NCI-H748 (cell line): ENCODE measurements around the gene PRKCH.
"Not testable (repeated sequence)": the region's sequence is repeated elsewhere in the genome, so short reads cannot be mapped to it uniquely, and the experiment has no call there.

ENCODE experiments used
- DNase-seq: peaks from one replicate; lab custom pipeline; 2025; ENCODE audit not compliant: unreplicated experiment; lab: John Stamatoyannopoulos, UW

The PRKCH gene

DNA sequence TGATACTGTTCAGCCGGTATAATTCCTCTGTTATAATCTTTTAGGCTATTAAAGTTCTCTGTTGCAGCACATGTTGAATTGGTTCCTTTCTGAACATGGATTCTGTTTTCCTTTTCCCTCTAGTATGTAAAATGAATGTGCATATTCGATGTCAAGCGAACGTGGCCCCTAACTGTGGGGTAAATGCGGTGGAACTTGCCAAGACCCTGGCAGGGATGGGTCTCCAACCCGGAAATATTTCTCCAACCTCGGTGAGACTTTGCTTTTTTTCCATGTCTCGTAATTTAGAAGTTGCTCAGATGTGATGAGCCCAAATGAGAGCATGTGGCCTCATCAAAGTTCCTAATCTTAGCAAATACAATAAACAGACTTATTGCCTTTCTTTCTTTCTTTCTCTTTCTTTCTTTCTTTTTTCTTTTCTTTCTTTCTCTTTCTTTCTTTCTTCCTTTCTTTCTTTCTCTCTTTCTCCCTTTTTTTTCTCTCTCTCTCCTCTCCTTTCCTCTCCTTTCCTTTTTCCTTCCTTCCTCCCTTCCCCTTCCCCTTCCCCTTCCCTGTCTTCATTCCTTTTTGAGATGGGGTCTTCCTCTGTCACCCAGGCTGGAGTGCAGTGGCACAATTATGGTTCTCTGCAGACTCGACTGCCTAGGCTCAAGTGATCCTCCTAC, 131.9 kb downstream of the PRKCH start:
- DNase-seq: no peak

DNA sequence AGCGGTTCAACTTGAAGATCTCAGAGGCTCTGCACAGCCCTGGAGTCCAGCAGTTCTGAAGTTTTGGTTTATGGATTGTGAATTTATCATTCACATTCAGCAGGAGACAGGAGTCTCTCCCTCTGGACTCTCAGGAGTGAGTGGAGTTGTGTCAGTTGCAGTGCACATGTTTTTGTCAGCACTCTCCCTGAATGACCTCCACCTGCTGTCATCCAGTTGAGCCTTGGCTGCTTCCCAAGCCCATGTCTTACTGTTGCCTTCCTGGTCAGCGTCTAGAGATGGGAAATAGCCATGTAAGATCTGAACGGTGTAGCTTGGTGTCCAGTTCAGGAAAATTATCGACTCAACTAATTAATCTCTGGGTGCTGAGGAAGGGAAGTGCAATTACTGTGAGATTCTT, 133.2 kb downstream of the PRKCH start:
- no peak for DNase-seq

- no peak for DNase-seq
Measured at GRCh38 chr14:61455351-61455750, 134.0 kb downstream of the PRKCH start.

DNA sequence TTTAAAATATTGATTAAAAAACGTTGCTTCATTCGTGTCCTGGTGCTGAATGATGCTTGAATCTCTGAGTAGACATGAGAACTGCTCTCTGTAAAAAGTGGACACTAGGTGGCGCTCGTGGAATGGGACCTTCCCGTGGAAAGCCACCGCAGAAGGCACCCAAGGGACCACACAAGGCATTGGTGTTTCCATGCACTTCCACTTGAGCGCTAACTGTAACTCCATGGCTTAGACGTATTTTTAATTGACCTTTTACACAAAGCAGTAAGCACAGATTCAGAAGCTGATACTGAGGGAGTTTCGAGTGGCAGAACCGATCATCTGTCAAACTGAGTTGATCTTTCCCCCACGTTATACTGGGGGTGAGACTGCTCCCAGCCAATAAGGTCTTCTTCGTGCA, 135.3 kb downstream of the PRKCH start:
- DNase-seq: peak; percentile 79

DNA sequence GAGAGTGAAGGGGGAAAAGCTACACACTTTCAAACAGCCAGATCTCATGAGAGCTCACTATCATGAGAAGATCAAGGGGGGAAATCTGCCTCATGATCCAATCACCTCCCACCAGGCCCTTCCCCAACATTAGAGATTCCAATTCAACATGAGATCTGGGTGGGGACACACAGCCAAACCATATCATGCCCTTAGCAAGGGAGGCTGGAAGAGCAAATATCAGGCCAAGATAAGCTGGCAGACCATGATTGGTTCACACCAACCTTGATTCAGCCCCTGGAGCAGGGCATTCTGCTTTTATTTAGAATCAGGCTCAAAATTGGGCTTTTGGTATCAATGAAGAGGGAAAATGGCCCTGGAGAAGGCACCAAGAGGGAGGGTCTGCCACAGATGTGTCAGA, 137.4 kb downstream of the PRKCH start:
- no peak for DNase-seq

- no peak for DNase-seq
Measured at GRCh38 chr14:61459229-61459628, 137.8 kb downstream of the PRKCH start.

DNA sequence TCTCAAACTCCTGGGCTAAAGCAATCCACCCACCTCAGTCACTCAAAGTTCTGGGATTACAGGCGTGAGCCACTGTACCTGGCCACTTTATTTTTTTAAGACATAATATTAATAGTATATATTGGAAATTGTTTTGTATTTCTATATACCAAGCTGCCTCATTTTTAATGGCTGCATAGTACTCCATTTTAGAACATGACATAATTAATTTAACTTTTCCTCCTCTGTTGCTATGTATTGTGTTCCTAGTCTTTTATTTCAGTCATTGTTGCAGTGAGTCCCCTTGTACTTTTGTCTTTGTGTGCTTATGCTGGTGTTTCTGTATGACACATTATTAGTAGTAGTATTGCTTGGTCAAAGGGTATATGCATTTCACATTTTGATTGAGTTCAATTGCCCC, 138.7 kb downstream of the PRKCH start:
- DNase-seq: no peak

DNA sequence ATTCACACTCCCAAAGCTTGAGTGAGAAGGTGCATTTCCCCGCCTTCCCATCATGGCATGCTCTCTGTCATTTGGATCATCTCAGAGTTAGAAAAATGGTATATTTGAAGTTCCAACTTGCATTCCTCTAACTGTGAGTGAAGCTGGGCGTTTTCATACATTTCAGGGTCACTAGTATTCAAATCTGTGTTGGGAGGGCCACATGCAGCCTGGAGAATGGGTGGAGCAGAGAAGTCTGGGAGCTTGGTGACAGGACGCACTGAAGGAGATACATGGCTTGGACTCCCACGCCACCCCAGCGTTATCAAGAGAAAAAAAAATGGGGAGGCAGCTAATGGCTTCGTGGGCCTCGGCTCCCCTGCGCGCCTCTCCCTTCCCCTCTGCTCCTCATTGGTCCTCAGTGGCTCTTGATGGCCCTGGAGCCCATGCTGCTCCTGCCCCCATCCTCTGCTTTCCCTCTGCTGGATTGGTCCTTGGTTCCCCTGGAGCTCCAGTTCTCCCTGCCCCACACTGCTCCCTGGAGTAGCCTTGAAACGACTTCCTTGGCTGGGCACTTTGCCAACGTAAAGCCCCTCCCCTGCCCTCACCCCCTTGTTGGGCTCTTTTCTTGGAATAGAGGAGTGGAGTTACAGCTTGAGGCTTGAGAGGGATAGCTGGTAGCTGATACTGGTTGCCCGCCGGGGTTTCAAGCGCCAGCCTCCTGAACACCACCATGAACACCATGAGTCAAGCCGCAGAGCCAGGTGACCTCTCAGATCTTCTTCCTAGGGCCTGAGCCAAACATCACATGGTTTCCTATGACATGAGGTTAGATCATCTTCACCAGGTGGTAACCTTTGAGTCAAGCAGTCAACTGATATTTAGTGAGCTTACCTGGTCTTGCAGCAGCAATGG, 139.6 kb downstream of the PRKCH start:
- peak; percentile 26 for DNase-seq

DNA sequence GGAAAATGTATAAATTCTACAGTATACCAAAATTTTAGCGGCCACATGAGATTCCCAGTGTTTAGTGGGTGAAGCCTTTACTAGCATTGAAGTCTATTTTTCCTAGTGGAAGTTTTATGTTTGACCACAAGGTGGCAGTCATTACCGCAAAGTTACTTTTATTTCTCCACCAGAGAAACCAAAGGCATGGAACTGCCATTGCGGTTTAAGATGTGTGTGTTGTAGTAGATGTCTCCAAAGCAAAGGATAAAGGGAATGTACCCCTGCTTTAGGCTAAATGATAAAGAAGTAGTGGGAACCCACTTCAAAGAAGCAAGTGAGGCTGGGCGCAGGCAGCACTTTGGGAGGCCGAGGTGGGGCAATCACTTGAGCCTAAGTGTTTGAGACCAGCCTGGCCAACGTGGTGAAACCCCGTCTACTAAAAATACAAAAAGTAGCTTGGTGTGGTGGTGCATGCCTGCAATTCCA, 140.5 kb downstream of the PRKCH start:
- peak; percentile 68 for DNase-seq

DNA sequence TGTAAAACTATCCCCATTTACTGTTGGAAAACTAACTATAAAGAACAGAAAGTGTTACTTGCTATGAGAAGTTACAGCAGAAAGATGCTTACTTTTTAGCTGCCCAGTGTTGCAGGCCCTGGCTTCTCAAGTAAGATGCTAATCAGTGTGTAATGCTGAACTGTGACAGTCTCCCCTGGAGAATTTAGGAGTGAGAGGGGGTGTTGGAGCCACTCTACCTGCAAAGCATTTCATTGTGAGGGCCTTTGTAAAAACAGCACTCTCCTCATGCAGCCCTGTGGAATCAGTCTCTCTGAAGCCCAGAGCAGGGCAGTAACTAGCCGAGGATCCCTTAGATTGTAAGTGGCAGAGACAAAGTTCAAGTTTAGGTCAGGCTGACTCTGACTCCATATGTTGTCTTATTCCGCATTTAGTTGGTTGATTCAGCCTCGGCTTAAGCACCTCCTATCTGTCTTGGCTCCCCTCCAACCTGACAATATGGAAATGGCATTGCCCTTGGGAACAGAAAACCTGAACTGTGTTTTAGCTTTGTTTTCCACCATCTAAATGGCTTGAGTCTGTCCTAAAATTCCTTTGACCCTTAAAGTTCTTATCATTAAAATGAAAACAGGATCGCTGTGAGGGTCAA, 141.3 kb downstream of the PRKCH start:
- DNase-seq: no peak

DNA sequence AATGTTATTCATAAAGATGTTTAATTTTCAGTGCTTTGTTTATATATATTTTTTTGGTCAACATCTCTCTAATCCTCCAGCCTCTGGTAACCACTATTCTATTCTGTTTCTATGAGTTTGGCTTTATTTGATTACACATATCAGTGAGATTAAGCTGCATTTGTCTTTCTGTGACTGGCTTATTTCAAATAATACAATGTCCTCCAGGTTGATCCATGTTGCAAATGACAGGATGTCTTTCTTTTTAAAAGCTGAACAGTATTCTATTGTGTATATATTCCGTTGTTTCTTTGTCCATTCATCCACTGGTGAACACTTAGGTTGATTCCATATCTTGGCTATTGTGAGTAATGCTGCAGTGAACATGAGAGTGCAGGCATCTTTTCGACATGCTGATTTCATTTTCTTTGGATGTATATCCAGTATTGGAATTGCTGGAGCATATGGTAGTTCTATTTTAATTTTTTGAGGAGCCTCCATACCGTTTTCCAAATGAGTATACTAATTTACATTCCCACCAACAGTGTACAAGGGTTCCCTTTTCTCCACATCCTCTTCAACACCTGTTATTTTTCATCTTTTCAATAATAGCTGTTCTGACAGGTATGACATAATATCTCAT, 142.4 kb downstream of the PRKCH start:
- no peak for DNase-seq

DNA sequence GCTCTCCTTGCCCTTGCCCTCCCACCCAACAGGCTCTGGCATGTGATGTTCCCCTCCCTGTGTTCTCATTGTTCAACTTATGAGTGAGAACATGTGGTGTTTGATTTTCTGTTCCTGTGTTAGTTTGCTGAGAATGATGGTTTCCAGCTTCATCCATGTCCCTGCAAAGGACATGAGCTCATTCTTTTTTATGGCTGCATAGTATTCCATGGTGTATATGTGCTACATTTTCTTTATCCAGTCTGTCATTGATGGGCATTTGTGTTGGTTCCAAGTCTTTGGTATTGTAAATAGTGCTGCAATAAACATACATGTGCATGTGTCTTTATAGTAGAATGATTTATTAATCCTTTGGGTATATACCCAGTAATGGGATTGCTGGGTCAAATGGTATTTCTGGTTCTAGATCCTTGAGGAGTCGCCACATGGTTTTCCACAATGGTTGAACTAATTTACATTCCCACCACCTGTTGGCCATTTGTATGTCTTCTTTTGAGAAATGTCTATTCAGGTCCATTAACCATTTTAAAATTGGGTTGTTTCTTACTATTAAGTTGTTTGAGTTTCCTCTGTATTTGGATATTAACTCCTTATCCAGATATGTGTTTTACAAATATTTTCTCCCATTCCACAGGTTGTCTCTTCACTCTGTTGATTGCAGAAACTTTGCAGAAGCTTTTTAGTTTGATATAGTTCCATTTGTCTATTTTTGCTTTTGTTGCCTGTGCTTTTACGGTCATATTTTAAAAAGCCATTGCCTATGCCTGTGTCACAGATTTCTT, 143.4 kb downstream of the PRKCH start:
- DNase-seq: not testable (repeated sequence)

GRCh38 chr14:61466249-61466904, 145.0 kb downstream of the PRKCH start:
- DNase-seq: no peak

GRCh38 chr14:61466905-61467280, 145.5 kb downstream of the PRKCH start:
- no peak for DNase-seq

GRCh38 chr14:61467296-61467695, 145.9 kb downstream of the PRKCH start:
- DNase-seq: no peak

- no peak for DNase-seq
Measured at GRCh38 chr14:61468063-61468825, 146.9 kb downstream of the PRKCH start.

DNA sequence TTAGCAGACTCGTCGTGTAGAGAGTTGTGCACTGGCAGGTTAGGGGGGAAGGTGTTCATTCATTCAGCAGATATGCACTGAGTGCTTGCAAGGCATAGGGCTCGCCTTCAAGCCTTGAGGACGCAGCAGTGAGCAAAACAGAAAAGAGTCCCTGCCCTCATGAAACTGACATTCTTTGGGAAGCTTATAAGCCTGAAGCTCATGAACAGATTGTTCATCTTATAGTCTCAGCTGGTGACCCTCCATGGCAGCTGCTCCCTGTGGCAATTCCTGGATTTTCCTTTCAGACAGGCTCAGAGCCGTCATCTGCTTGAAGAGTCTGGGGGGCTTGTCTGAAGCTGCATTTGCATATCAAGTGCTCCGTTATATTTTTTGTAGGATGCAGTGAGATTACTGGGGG, 148.4 kb downstream of the PRKCH start:
- DNase-seq: no peak

DNA sequence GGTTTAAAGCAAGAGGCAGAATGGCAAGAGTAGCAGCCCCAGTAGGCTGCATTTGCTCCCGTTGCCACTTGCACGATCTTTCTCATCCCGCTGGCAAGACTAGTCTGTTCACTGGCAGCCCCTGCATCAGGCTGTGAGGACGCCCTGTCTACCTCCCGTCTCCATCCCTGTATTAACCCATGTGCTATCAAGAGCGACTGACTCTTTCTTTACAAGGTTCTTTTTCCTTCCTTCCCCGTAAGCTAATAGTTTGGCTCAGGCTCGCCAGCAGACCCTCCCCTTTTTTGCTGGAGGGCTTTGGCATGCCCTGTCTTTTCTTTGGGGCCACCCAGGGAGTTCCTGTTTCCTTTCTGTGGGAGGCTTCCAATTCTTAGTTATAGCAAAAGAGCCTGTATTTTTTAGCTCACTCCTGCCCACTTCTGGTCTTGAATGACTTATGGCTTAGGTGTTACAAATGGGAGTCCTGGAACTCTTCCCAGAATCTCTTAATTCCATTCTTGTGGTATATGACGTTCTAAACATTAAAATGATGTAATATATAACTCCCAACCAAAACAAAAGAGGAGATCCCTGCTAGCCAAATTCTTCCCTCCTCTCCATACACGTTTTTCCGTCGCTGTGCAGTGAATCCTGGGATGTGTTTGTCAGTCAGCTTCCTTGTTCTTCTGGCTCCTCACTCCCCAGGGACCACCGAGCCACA, 149.0 kb downstream of the PRKCH start:
- DNase-seq: peak; percentile 24

- DNase-seq: no peak
Measured at GRCh38 chr14:61470961-61471293, 149.5 kb downstream of the PRKCH start.
